SK-N-SH treated with all-trans-retinoic acid at 6 μM for 48 hours (cell line): ENCODE data around the gene MTCH1.

Experiments used
- ARNTL ChIP-seq: fragments of 450-650 bp; formaldehyde crosslinking; IDR thresholded peaks from 2 replicates; pipeline ENCODE4 v1.5.0; 2020; ENCODE audit warnings: low read depth, mild to moderate bottlenecking, moderate library complexity, borderline replicate concordance
- BACH2 ChIP-seq: fragments of 250-450 bp; sonication (Bioruptor Pico); IDR thresholded peaks from 2 replicates; pipeline ENCODE4 v1.9.0; 2021; ENCODE audit warnings: mild to moderate bottlenecking, borderline replicate concordance
- CREB5 ChIP-seq: fragments of 250-450 bp; sonication (Bioruptor Pico); IDR thresholded peaks from 2 replicates; pipeline ENCODE4 v1.5.1; 2020; ENCODE audit warnings: low read depth, mild to moderate bottlenecking, moderate library complexity
- ESRRG ChIP-seq: fragments of 250-450 bp; sonication (Bioruptor Pico); IDR thresholded peaks from 2 replicates; pipeline ENCODE4 v1.6.1; 2021; ENCODE audit warnings: mild to moderate bottlenecking
- GLIS3 ChIP-seq: fragments of 250-450 bp; sonication (Bioruptor Pico); IDR thresholded peaks from 2 replicates; pipeline ENCODE4 v1.5.0; 2020; ENCODE audit warnings: mild to moderate bottlenecking, moderate library complexity
- ISL1 ChIP-seq: fragments of 250-450 bp; sonication (Bioruptor Pico); IDR thresholded peaks from 2 replicates; pipeline ENCODE4 v2.1.2; 2022; ENCODE audit warnings: mild to moderate bottlenecking, moderate library complexity
- OSR1 ChIP-seq: fragments of 250-450 bp; sonication (Bioruptor Pico); IDR thresholded peaks from 2 replicates; pipeline ENCODE4 v1.8.0; 2022; ENCODE audit warnings: moderate library complexity, mild to moderate bottlenecking, inconsistent platforms
- PATZ1 ChIP-seq: fragments of 250-450 bp; sonication (Bioruptor Pico); IDR thresholded peaks from 2 replicates; pipeline ENCODE4 v1.8.0; 2020; ENCODE audit warnings: mild to moderate bottlenecking, moderate library complexity, borderline replicate concordance
- RARB ChIP-seq: fragments of 250-450 bp; sonication (Bioruptor Pico); IDR thresholded peaks from 2 replicates; pipeline ENCODE4 v1.8.0; 2021; ENCODE audit warnings: mild to moderate bottlenecking, moderate library complexity
- ZFP3 ChIP-seq: fragments of 250-450 bp; sonication (Bioruptor Pico); IDR thresholded peaks from 2 replicates; pipeline ENCODE4 v1.5.0; 2020; ENCODE audit warnings: mild to moderate bottlenecking, moderate library complexity
- ZNF565 ChIP-seq: fragments of 450-650 bp; formaldehyde crosslinking; conservative IDR thresholded peaks from 2 replicates; pipeline ENCODE4 v1.5.0; 2020; ENCODE audit warnings: low read depth, mild to moderate bottlenecking, moderate library complexity

- TF ChIP-seq BACH2 (CRISPR knock-in tag) (no peak), GLIS3 (no peak), ZFP3 (no peak), PATZ1 (CRISPR knock-in tag) (no peak), CREB5 (CRISPR knock-in tag) (no peak), OSR1 (CRISPR knock-in tag) (no peak), ESRRG (CRISPR knock-in tag) (no peak), ARNTL (no peak), ZNF565 (CRISPR knock-in tag) (no peak), RARB (CRISPR knock-in tag) (no peak), ISL1 (CRISPR knock-in tag) (no peak)
Observed at GRCh38 chr6:36976509-36976908, 9.5 kb downstream of the MTCH1 start.
